ENCODE results near the gene KRTAP5-5.

- TF ChIP-seq CTCF (conservative IDR thresholded peaks at IDR 0.05; ENCODE audit: low read depth in 2 of 2) (no peak), ZNF114 (CRISPR knock-in tag; IDR thresholded peaks at IDR 0.05) (no peak), POLR2AphosphoS5 (IDR thresholded peaks at IDR 0.05; ENCODE audit: low read depth) (no peak), EZH2 (IDR thresholded peaks at IDR 0.05; ENCODE audit: low read depth, unreplicated experiment) (no peak), REST (IDR thresholded peaks at IDR 0.05; ENCODE audit: unreplicated experiment) (no peak), EZH2phosphoT487 (IDR thresholded peaks at IDR 0.05; ENCODE audit: unreplicated experiment) (no peak), CREB1 (CRISPR knock-in tag; IDR thresholded peaks at IDR 0.05; ENCODE audit: low read depth) (no peak)
Observed at GRCh38 chr11:1656061-1656441, 26.5 kb downstream of the KRTAP5-5 start.
